Loucy (cell line): ENCODE results near the gene TMEM196.

Experiments
- CTCF ChIP-seq: fragments of 200-600 bp; sonication (generic); conservative IDR thresholded peaks from 2 replicates; pipeline ENCODE4 v1.5.1; 2014; ENCODE audit warnings: mild to moderate bottlenecking, antibody characterized with exemption, low read length
- EZH2phosphoT487 ChIP-seq: fragments of 200-600 bp; IDR thresholded peaks from 2 replicates; pipeline ENCODE4 v1.6.1; 2018; ENCODE audit warnings: antibody characterized with exemption, mild to moderate bottlenecking, moderate library complexity, borderline replicate concordance

- TF ChIP-seq CTCF, result no peak
- no peak for TF ChIP-seq EZH2phosphoT487
Measured at GRCh38 chr7:19814776-19815175, 41.4 kb upstream of the TMEM196 start.
